ENCODE measurements around the gene MYO18A.

- TF ChIP-seq CTCF (IDR thresholded peaks at IDR 0.05; ENCODE audit: low read depth, low read length) (no peak), EZH2phosphoT487 (IDR thresholded peaks at IDR 0.05; ENCODE audit: low read depth) (no peak)
Measured at GRCh38 chr17:29073045-29073444, 107.2 kb downstream of the MYO18A start.
